GM12864 (cell line): ENCODE results near the gene ITK.

Experiments used
- DNase-seq: peaks from one replicate; pipeline ENCODE4 v3.0.0-alpha.2; 2011; ENCODE audit warnings: low read depth
- H3K4me3 ChIP-seq: 2 replicates; pipeline ENCODE4 v1.5.1; 2011; ENCODE audit warnings: mild to moderate bottlenecking, low read depth, low read length, control low read depth
- CTCF ChIP-seq: IDR thresholded peaks from 2 replicates; pipeline ENCODE4 v1.5.1; 2011; ENCODE audit warnings: low read depth, mild to moderate bottlenecking, moderate library complexity, low read length, control low read depth, inconsistent platforms; ENCODE audit errors: missing control alignments

The ITK gene

GRCh38 chr5:157282150-157282549 is 101.5 kb downstream of the ITK start:
- TF ChIP-seq CTCF = no peak
- H3K4me3 ChIP-seq = no peak overlapping the region
- DNase-seq = no peak

- DNase-seq = peak; percentile 77
- TF ChIP-seq CTCF = no peak
- H3K4me3 ChIP-seq = no peak overlapping the region
Observed at GRCh38 chr5:157283434-157283833, 102.8 kb downstream of the ITK start.

- TF ChIP-seq CTCF = no peak
- H3K4me3 ChIP-seq = no peak overlapping the region
- DNase-seq = no peak
Observed at GRCh38 chr5:157284458-157285212, 104.0 kb downstream of the ITK start.

- TF ChIP-seq CTCF = no peak
- H3K4me3 ChIP-seq = no peak overlapping the region
- no peak for DNase-seq
Observed at GRCh38 chr5:157285310-157286035, 104.8 kb downstream of the ITK start.

GRCh38 chr5:157286761-157287211 is 106.1 kb downstream of the ITK start:
- TF ChIP-seq CTCF = no peak
- DNase-seq = no peak
- H3K4me3 ChIP-seq = no peak overlapping the region

- no peak overlapping the region for H3K4me3 ChIP-seq
- no peak for TF ChIP-seq CTCF
- DNase-seq = no peak
Observed at GRCh38 chr5:157288405-157289163, 107.9 kb downstream of the ITK start.
